Measurements from ENCODE around the gene TIRAP.

The TIRAP gene

DNA sequence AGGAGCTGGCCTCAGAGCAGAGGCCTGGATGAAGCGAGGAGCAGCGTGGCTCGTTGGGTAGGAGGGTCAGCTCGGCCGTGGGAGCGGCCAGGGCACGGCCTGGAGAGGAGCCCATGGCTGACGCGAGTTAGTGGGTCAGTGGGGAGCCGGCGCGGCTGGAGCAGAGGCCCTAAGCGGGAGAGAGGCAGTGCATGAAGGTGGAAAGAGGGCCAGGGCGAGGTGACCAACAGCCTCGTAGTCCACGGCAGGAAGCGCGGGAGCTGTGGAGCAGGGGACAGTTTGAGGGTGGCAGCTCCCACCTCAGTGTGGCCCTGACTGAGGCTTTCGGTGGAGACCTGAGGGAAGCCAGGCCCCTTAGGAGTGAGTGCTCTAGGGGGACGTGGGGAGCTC lies 45.1 kb downstream of the TIRAP start:
- DNase-seq = no peak

DNA sequence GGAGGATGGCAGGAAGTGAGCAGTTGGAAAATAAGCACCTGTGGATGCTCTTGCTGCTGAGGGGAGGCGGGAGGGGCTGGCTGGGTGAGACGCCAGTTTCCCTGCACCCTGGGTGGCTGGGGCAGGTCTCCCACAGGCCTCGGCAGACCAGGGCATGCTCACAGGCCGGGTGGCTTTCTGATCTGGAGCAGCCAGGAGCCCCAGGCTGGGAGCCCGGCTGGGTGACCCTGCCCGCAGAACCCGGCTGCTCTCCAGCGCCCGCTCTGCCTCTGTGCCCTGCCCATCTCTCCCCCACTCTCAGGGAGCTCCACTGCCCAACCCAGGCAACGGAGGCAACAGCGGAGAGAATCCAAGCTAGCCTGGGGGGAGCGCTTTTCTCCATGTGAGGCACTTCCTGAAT lies 45.6 kb downstream of the TIRAP start:
- DNase-seq = no peak

DNA sequence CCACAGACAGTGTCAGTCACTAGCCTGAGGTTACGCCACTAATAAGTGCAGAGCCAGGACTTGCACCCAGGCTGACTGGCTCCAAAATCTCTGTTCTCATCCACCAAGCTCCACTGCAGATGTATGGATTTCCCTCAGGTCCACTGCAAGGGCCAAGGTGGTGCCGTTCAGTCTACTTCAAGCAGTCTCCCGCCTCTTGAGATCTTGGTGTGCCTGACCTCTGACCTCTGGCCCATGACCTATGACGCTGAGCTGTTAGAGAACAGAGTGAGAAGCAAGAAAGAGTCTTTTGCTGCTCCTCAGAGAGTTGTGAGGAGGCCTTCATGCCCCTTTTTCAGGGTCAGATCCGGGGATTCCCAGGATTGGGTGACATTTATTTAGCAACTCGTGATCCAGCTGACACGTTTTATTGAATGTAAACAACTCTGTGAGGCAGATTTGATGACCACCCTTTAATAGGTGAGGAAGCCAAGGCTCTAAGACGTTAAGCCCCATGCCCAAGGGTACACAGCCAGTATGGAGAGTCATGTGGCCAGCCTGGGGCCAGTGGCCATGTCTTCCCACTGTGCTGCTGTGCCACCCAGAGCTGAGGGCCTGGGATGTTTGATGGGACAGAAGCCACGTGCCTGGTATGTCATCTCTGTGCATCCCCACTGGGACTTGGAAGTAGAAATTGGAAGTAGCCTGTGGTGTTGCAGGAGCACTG lies 46.2 kb downstream of the TIRAP start:
- no peak for DNase-seq

DNA sequence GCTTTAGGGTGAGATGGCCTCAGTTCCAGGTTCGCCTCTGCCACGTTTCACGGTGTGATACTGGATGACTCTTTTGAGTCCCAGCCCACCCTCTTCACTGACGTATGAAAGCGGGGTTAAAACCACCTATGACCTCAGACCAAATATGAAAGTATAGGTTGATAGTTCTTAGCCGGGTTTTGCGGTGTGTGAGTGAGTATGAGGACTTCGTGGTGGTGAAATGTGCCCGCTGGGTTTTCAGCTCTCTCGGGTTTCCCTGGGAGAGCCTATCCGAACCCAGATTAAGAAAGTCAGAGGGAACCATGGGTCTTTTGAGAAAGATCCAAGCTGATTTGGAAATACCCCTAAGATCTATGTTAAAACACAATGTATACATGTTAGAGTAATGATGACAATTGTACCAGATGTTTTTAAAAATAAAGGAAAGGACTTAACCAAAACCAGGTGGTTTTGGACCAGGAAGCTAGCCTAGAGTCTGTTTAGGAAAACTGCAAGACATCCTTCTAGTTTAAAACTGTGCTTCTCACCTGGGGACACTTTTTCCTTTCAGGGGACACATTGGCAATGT lies 46.8 kb downstream of the TIRAP start:
- DNase-seq = no peak

DNA sequence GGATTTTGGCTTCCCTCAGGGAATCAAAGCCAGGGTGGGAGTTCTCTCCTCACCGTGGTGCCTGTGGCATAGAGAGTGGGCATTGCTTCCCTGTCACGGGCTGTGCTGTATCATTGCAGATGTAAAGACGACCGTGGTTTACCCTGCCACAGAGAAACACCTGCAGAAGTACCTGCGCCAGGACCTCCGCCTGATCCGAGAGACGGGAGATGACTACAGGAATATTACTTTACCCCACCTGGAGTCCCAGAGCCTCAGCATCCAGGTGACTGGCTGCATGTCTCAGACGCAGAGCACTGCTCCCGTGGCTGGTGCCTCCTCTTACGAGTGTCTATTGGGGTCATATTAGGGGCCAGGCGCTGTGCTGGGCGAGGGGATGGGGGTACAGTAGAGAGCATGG lies 48.4 kb downstream of the TIRAP start:
- no peak for DNase-seq

DNA sequence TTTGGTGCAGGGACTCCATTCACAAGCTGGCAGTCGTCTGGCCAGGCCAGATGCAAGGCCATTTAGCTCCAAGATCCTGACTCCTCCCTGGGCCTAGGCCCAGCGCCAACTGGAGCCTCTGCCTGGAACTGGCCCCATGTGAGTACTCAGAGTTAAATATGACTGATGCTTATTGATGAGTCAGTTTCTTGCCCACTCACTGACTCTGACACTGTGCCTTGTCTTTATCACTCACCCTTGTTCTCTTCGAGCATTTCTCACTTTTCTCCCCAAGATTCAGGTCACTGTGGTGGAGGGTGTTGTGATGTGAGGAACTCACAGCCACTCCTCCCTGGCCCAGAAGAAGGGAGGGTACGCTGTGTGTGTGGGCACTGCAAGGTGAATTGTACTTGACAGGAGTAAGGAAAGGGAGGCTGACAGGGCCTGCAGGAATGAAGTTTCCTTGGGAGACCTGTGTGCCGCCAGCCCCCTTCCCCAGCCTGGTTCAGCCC lies 49.4 kb downstream of the TIRAP start:
- DNase-seq = no peak

DNA sequence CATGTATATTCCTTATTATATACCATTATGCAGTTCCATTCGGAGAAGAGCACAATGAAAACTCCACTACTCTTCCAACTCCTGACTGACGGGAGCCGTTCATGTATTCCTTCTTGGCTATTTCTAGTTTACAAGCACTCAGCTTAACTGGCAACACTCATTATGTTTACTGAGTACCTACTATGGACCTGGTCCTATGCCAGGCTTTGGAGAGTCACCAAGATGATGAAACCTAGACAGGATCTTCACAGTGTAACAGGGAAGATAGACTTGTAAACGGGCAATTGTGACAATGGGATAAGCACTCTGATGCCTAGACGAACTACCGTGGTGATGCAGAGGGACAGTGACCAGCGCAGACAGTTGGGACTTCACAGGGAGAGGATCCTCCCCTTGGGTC lies 50.2 kb downstream of the TIRAP start:
- DNase-seq = no peak

DNA sequence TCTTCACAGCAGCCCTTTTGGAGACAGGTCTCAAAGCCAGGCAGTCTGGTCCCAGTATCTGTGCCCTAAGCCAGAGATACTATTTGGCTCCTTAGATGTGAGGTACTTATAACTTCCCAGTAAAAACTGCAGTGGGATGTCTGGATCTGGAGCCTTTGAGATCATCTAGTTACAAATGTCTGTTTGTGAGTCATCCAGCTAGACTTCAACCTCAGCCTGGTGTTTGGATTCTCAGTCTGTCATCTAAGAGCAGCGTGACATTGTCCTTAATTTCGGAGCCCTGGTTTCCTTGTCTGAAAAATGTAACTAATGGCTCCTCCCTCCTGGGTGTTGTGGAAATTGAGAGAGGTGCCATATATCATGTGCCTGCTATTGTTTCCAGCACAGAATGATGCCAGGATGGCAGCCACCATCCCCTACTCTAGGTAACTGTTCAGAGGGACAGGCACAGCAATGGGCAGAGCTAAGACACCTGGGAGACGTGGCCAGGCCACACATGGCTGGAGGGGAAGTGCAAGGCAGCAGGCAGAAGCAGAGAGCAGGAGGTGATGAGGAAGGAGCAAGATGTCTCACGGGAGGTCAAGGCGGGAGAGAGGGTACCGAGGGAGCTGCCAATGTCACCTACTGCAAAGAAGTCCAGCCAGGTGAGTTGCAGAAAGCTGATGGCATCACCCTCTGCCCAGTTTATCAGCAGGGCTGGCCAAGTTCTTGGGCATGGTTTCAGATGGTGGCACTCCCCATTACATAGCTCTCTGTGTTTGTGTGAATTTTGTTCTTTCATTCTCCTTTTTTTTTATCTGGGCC lies 52.0 kb downstream of the TIRAP start:
- no peak for DNase-seq

DNA sequence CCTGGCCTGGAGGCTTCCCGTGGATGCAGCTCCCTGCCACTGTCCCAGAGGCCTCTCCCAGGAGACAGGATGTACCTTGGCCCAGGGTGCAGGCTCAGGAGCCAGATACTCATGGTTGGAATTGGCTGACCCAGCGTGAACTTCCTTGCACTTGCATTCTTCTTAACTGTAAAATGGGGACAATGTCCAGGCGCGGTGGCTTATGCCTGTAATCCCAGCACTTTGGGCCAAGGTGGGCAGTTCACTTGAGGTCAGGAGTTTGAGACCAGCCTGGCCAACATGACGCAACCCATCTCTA lies 52.5 kb downstream of the TIRAP start:
- DNase-seq = no peak

DNA sequence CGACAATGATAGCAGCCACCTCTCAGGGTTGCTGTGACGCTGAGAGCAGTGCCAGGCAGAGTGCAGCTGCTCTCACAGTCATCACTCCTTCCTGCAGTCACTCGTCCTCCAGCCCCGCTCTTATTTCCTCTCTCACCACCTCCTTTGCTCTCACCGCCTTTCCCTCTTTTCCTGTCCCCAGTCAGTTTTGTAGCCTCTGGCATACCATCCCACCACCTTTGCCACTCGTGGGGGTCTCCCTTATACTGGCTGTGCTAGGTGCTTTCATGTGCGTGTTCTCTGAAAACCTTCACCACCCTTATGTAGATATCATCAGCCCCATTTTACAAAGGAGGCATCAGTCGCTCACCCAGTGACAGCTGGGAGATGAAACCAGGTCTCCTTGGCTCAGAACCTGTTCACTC lies 53.2 kb downstream of the TIRAP start:
- DNase-seq = no peak

DNA sequence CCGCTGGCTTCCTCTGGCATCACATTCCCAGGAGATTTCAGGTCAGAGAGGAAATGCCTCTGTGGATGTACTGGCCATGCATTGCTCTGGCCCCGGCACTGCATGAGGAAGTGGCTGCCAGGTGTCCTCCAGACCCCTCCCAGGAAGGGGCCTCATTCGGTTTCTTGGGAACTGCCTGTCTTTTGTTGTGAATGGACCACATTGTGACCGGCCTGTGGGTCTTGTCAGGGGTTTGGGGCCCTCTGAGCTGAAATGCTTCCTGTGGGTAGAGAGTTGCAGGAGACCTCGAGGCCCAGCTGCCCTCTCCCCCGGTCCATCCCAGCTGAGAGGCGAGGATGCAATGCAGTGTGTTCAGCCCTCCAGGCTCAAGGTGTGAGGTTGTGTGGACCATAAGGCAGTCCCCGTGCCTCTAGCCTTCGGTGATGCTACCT lies 53.8 kb downstream of the TIRAP start:
- no peak for DNase-seq

DNA sequence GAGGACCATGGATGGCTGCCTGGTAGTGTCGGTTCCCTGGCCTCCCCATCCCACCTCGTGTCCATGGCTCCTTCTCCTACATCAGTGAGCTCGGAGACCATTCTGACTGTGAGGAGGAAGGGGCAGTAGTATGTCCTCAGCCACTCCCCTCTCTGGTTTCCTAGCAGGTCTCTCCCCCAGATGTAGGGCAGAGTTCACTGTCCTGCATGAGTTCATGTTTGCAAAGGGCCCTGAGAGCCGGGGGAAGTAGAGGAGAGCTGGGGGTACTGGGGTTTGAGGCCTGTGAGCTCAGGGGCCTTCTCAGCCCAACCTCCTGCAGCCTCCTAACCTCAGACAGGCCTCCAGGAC lies 54.2 kb downstream of the TIRAP start:
- DNase-seq = no peak

DNA sequence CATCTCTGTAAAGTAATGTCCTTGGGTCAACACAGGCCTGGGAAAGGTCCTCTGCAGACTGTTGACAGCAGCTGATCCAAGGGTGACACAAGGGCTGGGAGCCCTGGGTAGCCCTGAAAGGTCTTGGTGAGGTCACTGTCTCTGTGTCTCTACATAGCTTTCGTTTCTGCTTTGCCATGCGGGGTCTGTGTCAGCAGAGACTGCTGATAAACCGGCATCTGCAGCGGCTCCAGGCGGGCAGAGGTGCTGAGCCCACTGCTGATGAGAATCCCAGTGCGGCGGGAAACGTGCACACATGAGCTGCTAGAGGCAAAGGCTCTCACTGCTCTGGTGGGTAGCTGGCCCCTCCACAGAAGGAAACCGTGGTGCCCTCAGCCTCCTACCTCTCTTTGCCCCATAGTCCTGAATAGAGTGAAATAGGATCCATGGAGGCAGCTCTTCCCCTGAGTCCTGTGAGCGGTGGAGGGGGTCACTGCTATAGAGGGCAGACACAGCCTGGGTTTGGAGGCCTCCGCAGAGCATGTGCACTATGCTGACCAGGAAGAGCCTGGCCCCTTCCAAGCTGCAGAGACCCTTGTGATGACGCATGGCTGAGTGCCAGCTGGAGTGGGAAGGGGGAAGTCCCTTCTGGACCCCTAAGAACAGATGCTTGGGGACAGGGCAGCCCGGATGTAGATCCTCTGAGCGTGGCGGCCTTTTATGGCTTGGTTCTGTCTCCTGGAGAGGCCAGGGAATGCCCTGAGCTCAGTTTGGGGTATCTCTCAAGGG lies 54.8 kb downstream of the TIRAP start:
- DNase-seq = no peak

DNA sequence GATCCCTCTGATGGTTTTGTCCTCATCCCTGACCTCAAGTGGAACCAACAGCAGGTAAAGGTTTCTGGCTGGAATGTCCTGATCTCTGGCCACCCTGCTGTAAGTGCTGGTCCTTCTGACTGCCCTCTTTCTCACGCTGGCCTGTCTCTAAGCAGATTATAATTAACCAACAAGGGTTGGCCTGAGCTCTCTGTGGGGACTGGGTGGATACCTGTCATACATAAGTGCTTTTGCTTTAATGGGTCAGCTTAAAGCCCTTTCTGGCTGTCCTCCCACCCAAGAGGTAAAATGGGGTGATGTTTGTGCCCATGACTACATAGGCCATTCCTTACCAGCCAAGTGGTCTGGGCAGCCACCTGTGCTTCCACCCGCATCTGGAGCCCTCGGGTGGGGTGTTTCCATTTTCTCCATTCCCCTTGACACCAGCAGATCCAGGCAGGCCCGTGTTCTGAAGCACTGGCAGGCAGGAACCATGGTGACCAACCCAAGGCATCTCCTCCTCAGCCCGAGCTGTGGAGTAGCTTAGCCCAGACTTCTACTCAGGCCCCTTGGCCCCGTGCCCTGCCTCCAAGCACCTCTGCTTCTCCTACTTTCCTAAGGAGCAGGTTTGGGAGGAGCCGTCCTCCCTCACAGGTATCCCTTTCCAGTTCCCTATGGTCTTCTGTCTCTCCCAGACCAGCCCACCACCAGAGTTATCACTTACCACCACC lies 55.6 kb downstream of the TIRAP start:
- no peak for DNase-seq

DNA sequence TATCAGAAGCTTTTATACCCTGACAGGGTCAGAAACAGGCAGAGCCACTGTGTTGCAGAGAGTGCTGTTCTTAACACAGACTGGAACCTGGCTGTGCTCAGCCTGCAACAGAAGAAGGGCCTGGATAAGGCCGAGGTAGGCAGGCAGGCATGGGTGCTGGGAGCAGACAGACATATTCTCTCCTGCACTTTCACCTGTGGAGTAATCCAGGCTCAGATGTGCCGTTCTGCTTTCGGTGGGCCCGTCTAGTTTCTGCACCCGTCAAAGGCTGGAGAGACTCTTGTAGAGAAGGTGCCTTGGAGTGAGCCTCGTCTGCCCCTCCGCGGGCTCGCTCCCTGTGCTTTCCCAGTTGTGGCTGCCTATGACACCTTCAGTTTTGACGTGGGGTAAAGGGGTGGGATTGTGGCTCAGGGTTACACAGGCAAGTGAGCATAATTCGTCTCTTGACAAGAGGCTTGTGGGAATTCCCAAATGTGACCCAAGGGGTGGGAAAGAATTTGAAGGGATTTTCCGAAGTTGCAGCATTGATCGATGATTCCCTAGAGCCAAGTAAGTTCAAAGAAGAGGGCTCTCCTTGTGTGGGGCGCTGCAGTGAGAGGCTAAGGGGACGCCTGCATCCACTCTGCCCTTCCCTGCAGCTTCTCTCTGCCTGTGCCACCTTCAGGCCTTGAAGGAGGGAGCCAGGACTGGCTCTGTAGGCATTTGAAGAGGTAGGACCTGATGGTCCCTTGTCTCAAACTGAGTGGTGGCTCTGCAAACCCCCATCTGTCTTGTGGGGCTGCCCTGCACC lies 56.4 kb downstream of the TIRAP start:
- DNase-seq = no peak

DNA sequence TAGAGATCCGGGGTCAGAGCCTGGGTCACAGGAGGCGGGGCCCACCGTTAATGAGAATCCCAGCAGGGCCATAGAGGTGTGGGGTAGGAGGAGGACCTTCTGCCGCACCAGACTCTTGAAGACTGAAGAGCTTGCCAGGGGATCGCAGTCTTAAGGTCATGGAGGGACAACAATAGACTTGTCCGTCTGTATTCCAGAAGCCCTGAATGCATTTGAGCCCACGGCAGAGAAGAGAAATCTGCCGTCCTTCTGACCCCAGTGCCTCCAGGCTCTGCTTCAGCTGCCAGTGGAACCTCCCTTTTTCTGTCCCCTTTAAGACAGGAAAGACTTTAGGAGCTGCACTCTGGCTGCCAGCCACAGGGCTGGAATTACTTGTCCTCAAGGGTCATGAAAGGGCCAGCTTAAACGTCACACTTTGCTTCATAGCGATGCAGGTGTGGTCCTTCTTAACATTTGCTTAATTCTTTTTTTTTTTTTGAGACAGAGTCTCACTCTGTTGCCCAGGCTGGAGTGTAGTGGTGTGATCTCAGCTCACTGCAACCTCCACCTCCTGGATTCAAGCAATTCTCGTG lies 57.1 kb downstream of the TIRAP start:
- no peak for DNase-seq

DNA sequence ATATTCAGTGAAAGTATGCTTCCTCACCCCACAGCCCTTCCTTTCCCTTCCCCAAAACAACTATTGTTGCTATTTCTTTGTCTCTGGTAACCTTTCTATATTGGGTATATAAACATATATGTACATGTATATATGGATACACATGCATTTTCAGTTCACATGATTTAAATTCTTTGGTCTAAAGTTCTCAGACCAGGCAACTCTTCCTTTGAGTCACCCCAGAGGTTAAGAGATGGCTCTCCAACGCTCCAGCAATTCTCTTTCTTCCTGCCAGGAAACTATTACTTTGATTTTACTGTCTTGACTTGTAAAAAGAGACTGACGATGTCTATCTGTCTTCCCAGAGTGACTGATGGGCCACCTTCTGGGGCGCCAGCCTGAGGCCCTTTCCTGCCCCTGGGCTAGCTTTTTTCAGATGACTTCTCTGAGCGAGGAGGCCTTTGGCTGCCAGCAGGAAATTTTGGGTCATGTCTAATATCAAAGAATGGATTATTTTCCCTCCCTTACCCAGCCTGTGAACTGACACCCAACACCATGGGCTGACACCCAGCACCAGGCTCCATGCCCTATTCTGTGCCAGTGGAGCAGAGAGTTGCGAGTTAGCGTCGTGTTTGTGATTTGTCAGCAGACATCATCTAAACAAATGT lies 58.2 kb downstream of the TIRAP start:
- DNase-seq = no peak

DNA sequence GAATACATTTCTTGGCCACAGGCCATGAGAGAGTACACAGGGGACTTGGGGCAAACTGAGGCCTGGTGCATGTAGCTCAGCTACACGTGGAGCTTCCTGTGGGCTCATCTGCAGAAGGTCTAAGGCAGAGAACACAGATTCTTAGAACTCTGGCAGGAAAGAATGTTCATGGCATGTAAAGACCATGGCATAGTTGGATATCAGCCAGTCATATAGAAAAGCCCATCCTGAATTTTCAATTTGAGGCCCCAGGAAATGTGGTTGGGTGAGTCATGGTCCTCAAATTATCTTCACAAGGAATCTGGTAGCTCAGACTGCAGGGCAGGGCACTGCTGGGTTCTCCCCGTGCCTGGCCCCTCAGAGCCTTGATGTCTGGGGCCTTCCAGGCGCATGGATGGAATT lies 58.9 kb downstream of the TIRAP start:
- no peak for DNase-seq

DNA sequence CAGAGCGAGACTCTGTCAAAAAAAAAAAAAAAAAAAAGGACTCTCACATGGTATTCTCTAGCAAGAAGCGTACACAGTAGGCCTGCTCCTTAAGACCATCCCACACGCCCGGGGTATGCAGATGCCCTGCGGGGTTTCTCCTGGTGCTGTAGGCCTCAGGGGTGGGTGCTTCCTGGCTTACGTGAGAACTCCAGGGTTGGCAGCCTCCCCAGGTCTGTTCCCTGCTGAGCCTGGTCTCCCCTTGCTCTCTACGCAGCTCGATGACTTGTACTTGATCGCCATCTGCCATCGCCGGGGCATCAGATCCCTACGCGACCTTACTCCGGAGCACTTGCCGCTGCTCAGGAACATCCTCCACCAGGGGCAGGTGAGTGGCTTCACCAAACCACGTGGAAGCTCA lies 60.2 kb downstream of the TIRAP start:
- no peak for DNase-seq

Measured in activated effector memory CD4-positive, alpha-beta T cell treated with Interleukin-2 at 50 U/mL for 16 hours (primary cell).